Mesodermal cell (in vitro differentiated cells): Measurements from ENCODE around the gene PDSS1. TPM values are rescaled to one million over a fixed set of nuclear protein-coding genes. Genes with fewer than 3 reads are reported as not detected.
"Not testable (repeated sequence)": the region's sequence is repeated elsewhere in the genome, so short reads cannot be mapped to it uniquely, and the experiment has no call there.

Experiments
- H3K27ac ChIP-seq: 2 replicates; pipeline ENCODE4 v1.7.0; 2013; ENCODE audit warnings: mild to moderate bottlenecking, low read depth, low read length, moderate library complexity; ENCODE audit not compliant: severe bottlenecking
- H3K36me3 ChIP-seq: 2 replicates; pipeline ENCODE4 v1.7.1; 2013; ENCODE audit warnings: mild to moderate bottlenecking, low read length, moderate library complexity; ENCODE audit not compliant: control insufficient read depth, insufficient read depth
- H3K4me1 ChIP-seq: one replicate; pipeline ENCODE4 v1.7.1; 2013; ENCODE audit warnings: mild to moderate bottlenecking, low read length; ENCODE audit not compliant: insufficient read depth, control insufficient read depth, poor library complexity, severe bottlenecking
- H3K4me3 ChIP-seq: 2 replicates; pipeline ENCODE4 v1.7.0; 2013; ENCODE audit warnings: low read length, control low read depth, mild to moderate bottlenecking; ENCODE audit not compliant: insufficient read depth, poor library complexity, severe bottlenecking; ENCODE audit errors: extremely low read depth
- H3K9me3 ChIP-seq: 2 replicates; pipeline ENCODE4 v1.7.1; 2013; ENCODE audit warnings: mild to moderate bottlenecking, low read length, moderate library complexity; ENCODE audit not compliant: control insufficient read depth
- WGBS, 2 experiments: methylation state at CpG; one replicate each; pipeline ENCODE4 v1.1.5; 2013; ENCODE audit warnings: missing lambda C conversion rate in 2 of 2; ENCODE audit not compliant: insufficient coverage in 2 of 2; 5-methylcytosine and 5-hydroxymethylcytosine counted together
- polyA plus RNA-seq, 2 experiments: library from polyadenylated mRNA; stranded (reverse); fragments of 50-300 nt; gene quantifications; one replicate each; pipeline ENCODE4 v1.2.3, GENCODE V29; 2013

PDSS1 gene
- polyA plus RNA-seq (2013, experiment 1 of 2), result 8.1 TPM
- polyA plus RNA-seq (2013, experiment 2 of 2), result 8.7 TPM

- H3K4me1 ChIP-seq, result peaks cover 4% of the 10 kb centered on the region
- H3K4me3 ChIP-seq, result peak within 1 kb of the TSS; percentile 82
- peak within 1 kb of the TSS; percentile 10 for H3K27ac ChIP-seq
- no peaks in the 10 kb centered on the region for H3K9me3 ChIP-seq
- WGBS, 2 experiments, result 0 to 1% methylated on average over 59 to 73 of the region's 82 CpGs
- H3K36me3 ChIP-seq, result peaks cover 23% of the 10 kb centered on the region
These were observed at the start of gene PDSS1 for GRCh38 chr10:26697163-26697921. Gene PDSS1 (plus strand): TSS chr10:26697701. CDS start chr10:26697712, 11 bp downstream.

GRCh38 chr10:26648245-26648636 lies 49.3 kb upstream of the PDSS1 start:
- H3K4me1 ChIP-seq, H3K4me3 ChIP-seq, H3K9me3 ChIP-seq, H3K36me3 ChIP-seq, H3K27ac ChIP-seq: not testable (repeated sequence)
- WGBS, 2 experiments, result 83 to 100% methylated on average over 1 of the region's 3 CpGs

GRCh38 chr10:26650406-26650805 lies 47.1 kb upstream of the PDSS1 start:
- Histone ChIP-seq H3K27ac (no peak overlapping the region), H3K36me3 (no peaks in the 10 kb centered on the region), H3K9me3 (no peaks in the 10 kb centered on the region), H3K4me1 (no peaks in the 10 kb centered on the region), H3K4me3 (no peak overlapping the region)
- WGBS, 2 experiments, result 83 to 89% methylated on average over 4 of the region's 4 CpGs

GRCh38 chr10:26651476-26651875 lies 46.0 kb upstream of the PDSS1 start:
- H3K4me3 ChIP-seq, H3K36me3 ChIP-seq, H3K27ac ChIP-seq, H3K9me3 ChIP-seq, H3K4me1 ChIP-seq: not testable (repeated sequence)
- no CpG with 5 or more reads among the region's 2 CpGs for WGBS, 2 experiments

GRCh38 chr10:26653004-26653403 lies 44.5 kb upstream of the PDSS1 start:
- H3K4me1 ChIP-seq, result no peaks in the 10 kb centered on the region
- no peaks in the 10 kb centered on the region for H3K9me3 ChIP-seq
- no peaks in the 10 kb centered on the region for H3K36me3 ChIP-seq
- H3K27ac ChIP-seq, result no peak overlapping the region
- H3K4me3 ChIP-seq, result no peak overlapping the region
- WGBS, 2 experiments, result 91 to 97% methylated on average over 10 to 11 of the region's 18 CpGs

GRCh38 chr10:26655746-26656145 lies 41.8 kb upstream of the PDSS1 start:
- H3K27ac ChIP-seq, result no peak overlapping the region
- no peaks in the 10 kb centered on the region for H3K36me3 ChIP-seq
- 100% methylated on average over 1 of the region's 1 CpG for WGBS, 2 experiments
- H3K4me1 ChIP-seq, result no peaks in the 10 kb centered on the region
- no peaks in the 10 kb centered on the region for H3K9me3 ChIP-seq
- no peak overlapping the region for H3K4me3 ChIP-seq

- Histone ChIP-seq H3K36me3 (no peaks in the 10 kb centered on the region), H3K27ac (no peak overlapping the region), H3K4me3 (no peak overlapping the region), H3K4me1 (no peaks in the 10 kb centered on the region), H3K9me3 (no peaks in the 10 kb centered on the region)
- WGBS, 2 experiments, result 100% methylated on average over 1 of the region's 2 CpGs; no CpG with 5 or more reads in 1 of the 2 experiments
These were observed 34.6 kb upstream of the PDSS1 start for GRCh38 chr10:26662864-26663263.

GRCh38 chr10:26665080-26666048 lies 32.1 kb upstream of the PDSS1 start:
- H3K4me1 ChIP-seq, result no peaks in the 10 kb centered on the region
- no peaks in the 10 kb centered on the region for H3K36me3 ChIP-seq
- H3K9me3 ChIP-seq, result no peaks in the 10 kb centered on the region
- 79 to 93% methylated on average over 3 to 5 of the region's 7 CpGs for WGBS, 2 experiments
- H3K4me3 ChIP-seq, result no peak overlapping the region
- no peak overlapping the region for H3K27ac ChIP-seq

GRCh38 chr10:26675873-26676257 lies 21.6 kb upstream of the PDSS1 start:
- Histone ChIP-seq H3K27ac (no peak overlapping the region), H3K4me1 (no peaks in the 10 kb centered on the region), H3K9me3 (no peaks in the 10 kb centered on the region), H3K36me3 (no peaks in the 10 kb centered on the region), H3K4me3 (no peak overlapping the region)
- WGBS, 2 experiments, result no CpG with 5 or more reads among the region's 1 CpG

- H3K27ac ChIP-seq, result no peak overlapping the region
These were observed 17.9 kb upstream of the PDSS1 start for GRCh38 chr10:26679588-26679987.

More at GRCh38 chr10:26679588-26679987, 17.9 kb upstream of the PDSS1 start:
- Histone ChIP-seq H3K4me3 (no peak overlapping the region), H3K4me1 (no peaks in the 10 kb centered on the region), H3K36me3 (no peaks in the 10 kb centered on the region), H3K9me3 (no peaks in the 10 kb centered on the region)
